GF-D8 (cell line): Measurements from ENCODE around the gene POLR1A.

Experiments used
- DNase-seq: peaks from one replicate; lab custom pipeline; 2025; lab: John Stamatoyannopoulos, UW

The POLR1A gene

GRCh38 chr2:85978883-85979780 lies 126.6 kb downstream of the POLR1A start:
- no peak for DNase-seq

- DNase-seq = no peak
These were observed 129.4 kb downstream of the POLR1A start for GRCh38 chr2:85976106-85976920.

DNA sequence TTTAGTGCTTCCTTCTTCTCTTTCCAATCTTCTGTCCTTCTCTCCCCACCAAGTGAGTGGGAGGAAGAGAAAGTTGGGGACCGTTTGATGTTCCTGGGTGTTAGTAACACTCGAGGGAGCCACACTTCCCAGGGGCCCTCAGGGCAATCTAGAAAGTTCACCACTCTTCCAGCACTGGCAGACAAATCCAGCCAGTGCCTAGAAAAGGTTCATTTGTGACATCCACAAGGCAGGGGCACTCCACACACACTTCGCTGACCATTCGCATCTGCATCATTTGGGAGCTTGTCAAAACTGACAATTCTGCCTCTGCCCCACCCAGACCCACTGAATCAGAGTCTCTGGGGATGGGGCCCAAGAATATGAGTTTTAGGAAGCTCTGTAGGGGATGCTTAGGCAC lies 130.1 kb downstream of the POLR1A start:
- no peak for DNase-seq

DNA sequence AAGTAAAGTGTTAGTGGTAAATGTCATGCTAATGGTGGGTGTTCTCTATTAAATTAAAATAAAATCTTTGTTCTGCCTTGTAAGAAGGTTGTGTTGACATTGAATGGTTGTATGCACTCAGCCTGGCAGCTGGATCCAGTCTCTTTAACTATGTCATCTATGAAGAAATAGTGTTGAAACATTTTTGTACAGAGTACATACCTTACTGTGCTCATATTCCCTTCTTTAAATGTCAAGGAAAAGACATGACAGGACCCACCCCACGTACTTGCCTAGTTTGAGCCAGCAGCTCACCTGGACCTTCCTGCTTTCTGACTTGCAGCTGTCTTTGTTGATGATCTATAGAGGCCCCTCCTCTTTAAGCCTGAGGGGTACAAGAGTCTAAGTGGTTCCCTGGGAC lies 131.3 kb downstream of the POLR1A start:
- DNase-seq = no peak

GRCh38 chr2:85972355-85972754 lies 133.3 kb downstream of the POLR1A start:
- no peak for DNase-seq

DNA sequence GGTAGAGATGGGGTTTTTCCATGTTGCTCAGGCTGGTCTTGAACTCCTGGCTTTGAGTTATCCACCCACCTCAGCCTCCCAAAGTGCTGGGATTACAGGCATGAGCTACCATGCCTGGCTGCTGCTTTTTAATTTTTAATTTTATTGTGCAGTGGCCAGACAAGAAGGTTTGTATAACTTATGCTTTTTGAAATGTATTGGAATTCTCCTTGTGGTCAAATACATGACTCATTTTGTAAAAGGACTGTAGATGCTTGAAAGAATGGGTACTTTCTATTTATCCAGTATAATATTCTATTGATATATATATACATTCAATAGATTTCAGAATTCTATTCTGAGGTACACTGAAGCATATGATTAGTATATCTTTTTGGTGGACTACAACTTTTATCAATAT lies 134.3 kb downstream of the POLR1A start:
- DNase-seq = no peak
